ENCODE data around the gene GLB1L.
A peak's percentile ranks its signal among the peaks of the same experiment; 100 is the strongest.
"Not testable (repeated sequence)": the region's sequence is repeated elsewhere in the genome, so short reads cannot be mapped to it uniquely, and the experiment has no call there.

GLB1L gene

GRCh38 chr2:219245148-219245898 lies at the start of gene GLB1L, which contains the start of gene STK16:
GLB1L (minus strand) TSS chr2:219245444; CDS start chr2:219243573, 1,871 bp downstream.
STK16 (plus strand) TSS chr2:219245479; CDS start chr2:219246000, 521 bp downstream.
- peak; percentile 89 for DNase-seq

GRCh38 chr2:219294356-219295351 lies 49.4 kb upstream of the GLB1L start:
- DNase-seq, result peak; percentile 87

GRCh38 chr2:219293736-219294231 lies 48.5 kb upstream of the GLB1L start:
- DNase-seq, result no peak

GRCh38 chr2:219292616-219293015 lies 47.4 kb upstream of the GLB1L start:
- DNase-seq, result no peak

GRCh38 chr2:219291910-219292490 lies 46.8 kb upstream of the GLB1L start:
- DNase-seq, result no peak

- DNase-seq, result no peak
Observed at GRCh38 chr2:219291394-219291793, 46.1 kb upstream of the GLB1L start.

GRCh38 chr2:219290381-219291171 lies 45.3 kb upstream of the GLB1L start:
- DNase-seq, result no peak

- DNase-seq, result no peak
Observed at GRCh38 chr2:219289537-219290361, 44.5 kb upstream of the GLB1L start.

- DNase-seq, result no peak
Observed at GRCh38 chr2:219289195-219289536, 43.9 kb upstream of the GLB1L start.

GRCh38 chr2:219287580-219288265 lies 42.5 kb upstream of the GLB1L start:
- no peak for DNase-seq

GRCh38 chr2:219287116-219287440 lies 41.8 kb upstream of the GLB1L start:
- DNase-seq, result not testable (repeated sequence)

GRCh38 chr2:219286436-219287115 lies 41.3 kb upstream of the GLB1L start:
- no peak for DNase-seq

GRCh38 chr2:219285894-219286425 lies 40.7 kb upstream of the GLB1L start:
- no peak for DNase-seq

GRCh38 chr2:219285373-219285735 lies 40.1 kb upstream of the GLB1L start:
- DNase-seq, result no peak

GRCh38 chr2:219284501-219285372 lies 39.5 kb upstream of the GLB1L start:
- no peak for DNase-seq

GRCh38 chr2:219282943-219283581 lies 37.8 kb upstream of the GLB1L start:
- no peak for DNase-seq

- no peak for DNase-seq
Observed at GRCh38 chr2:219282375-219282774, 37.1 kb upstream of the GLB1L start.

- no peak for DNase-seq
Observed at GRCh38 chr2:219281588-219281987, 36.3 kb upstream of the GLB1L start.

GRCh38 chr2:219280651-219281050 lies 35.4 kb upstream of the GLB1L start:
- DNase-seq, result no peak

Data from activated gamma-delta T cell treated with Interleukin-2 at 50 U/mL for 16 hours (primary cell).